Activated CD8-positive, alpha-beta T cell treated with anti-CD3 and anti-CD28 coated beads for 36 hours (primary cell): ENCODE results near the gene PRKCQ. TPM values are rescaled to one million over a fixed set of nuclear protein-coding genes. Genes with fewer than 3 reads are reported as not detected.

Source experiments
- ATAC-seq: fragments of 200-7000 bp; cut with Tn5 transposase; one replicate; pipeline ENCODE4 v1.10.0; 2021; ENCODE audit warnings: mild to moderate bottlenecking, moderate library complexity
- CTCF ChIA-PET: fragments of 350-600 bp; sonication (Branson Sonifier 250); formaldehyde crosslinking; loops from one replicate; lab custom pipeline; 2021; ENCODE audit warnings: antibody characterized with exemption; lab: Charles Lee
- POLR2A ChIA-PET: fragments of 350-600 bp; sonication (Branson Sonifier 250); formaldehyde crosslinking; loops from one replicate; lab custom pipeline; 2021; ENCODE audit warnings: antibody characterized with exemption; lab: Charles Lee
- DNase-seq: peaks from one replicate; pipeline ENCODE4 v3.0.0-alpha.2; 2020
- H3K27ac Mint-ChIP-seq: one replicate; pipeline ENCODE4 v1.8.0; 2021; ENCODE audit warnings: mild to moderate bottlenecking, mixed read lengths
- H3K27me3 Mint-ChIP-seq: one replicate; pipeline ENCODE4 v1.8.0; 2021; ENCODE audit warnings: mixed read lengths
- H3K36me3 Mint-ChIP-seq: one replicate; pipeline ENCODE4 v1.8.0; 2021; ENCODE audit warnings: low read depth, mixed read lengths
- H3K4me1 Mint-ChIP-seq: one replicate; pipeline ENCODE4 v1.8.0; 2021; ENCODE audit warnings: low read depth, mixed read lengths
- H3K4me3 Mint-ChIP-seq: one replicate; pipeline ENCODE4 v1.8.0; 2021; ENCODE audit warnings: mild to moderate bottlenecking, moderate library complexity, mixed read lengths
- H3K9me3 Mint-ChIP-seq: one replicate; pipeline ENCODE4 v1.8.0; 2021; ENCODE audit warnings: mixed read lengths
- intact Hi-C: fragments of 100-400 bp; cut with micrococcal nuclease; formaldehyde crosslinking; loops from one replicate; pipeline ENCODE4 v1.10.0; 2022
- total RNA-seq, 2 experiments: library from RNA; stranded (reverse); gene quantifications; one replicate each; pipeline ENCODE4 v1.2.3, GENCODE V29; 2021
- TF ChIP-seq, protein P1 (sequence below): fragments of 200-600 bp; IDR thresholded peaks from one replicate; pipeline ENCODE4 v1.8.0; 2022; ENCODE audit warnings: antibody characterized with exemption, mild to moderate bottlenecking

PRKCQ gene
- total RNA-seq, 2 experiments from 2014 or later: 46.3 to 47.1 TPM

DNA sequence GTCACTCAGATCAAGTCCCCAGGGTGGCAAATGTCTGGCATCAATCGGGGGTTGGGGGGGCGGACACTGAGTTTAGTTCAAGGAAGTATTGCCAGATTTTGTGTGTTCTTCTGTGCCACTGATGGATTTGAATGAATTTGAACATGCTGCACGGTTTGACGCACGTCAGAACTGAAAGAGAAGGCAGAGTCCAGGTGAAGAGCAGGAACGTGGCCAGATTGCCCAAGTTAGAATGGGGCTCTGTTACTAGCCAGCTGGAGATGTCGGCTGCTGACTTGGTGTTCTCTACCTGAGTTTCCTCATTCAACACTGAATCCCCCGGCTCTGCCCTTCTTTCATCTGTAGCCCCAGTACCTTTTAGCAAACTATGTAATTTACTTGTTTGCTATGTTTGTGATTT lies 180.2 kb downstream of the PRKCQ start:
- Mint-ChIP-seq H3K36me3 (no peaks in the 10 kb centered on the region), H3K4me3 (no peak overlapping the region), H3K4me1 (peaks cover 23% of the 10 kb centered on the region), H3K27ac (no peak overlapping the region), H3K27me3 (peaks cover 4% of the 10 kb centered on the region), H3K9me3 (no peaks in the 10 kb centered on the region)
- TF ChIP-seq, protein P1, sequence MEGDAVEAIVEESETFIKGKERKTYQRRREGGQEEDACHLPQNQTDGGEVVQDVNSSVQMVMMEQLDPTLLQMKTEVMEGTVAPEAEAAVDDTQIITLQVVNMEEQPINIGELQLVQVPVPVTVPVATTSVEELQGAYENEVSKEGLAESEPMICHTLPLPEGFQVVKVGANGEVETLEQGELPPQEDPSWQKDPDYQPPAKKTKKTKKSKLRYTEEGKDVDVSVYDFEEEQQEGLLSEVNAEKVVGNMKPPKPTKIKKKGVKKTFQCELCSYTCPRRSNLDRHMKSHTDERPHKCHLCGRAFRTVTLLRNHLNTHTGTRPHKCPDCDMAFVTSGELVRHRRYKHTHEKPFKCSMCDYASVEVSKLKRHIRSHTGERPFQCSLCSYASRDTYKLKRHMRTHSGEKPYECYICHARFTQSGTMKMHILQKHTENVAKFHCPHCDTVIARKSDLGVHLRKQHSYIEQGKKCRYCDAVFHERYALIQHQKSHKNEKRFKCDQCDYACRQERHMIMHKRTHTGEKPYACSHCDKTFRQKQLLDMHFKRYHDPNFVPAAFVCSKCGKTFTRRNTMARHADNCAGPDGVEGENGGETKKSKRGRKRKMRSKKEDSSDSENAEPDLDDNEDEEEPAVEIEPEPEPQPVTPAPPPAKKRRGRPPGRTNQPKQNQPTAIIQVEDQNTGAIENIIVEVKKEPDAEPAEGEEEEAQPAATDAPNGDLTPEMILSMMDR: no peak
- POLR2A ChIA-PET: interaction anchor here (3.9 kb wide), 1 partner anchor 52 kb away, joined by 18 read pairs; no protein-coding TSS in a partner anchor
- CTCF ChIA-PET: interaction anchor here (1.4 to 8.8 kb wide), 9 partner anchors 7 to 313 kb away, joined by 3 to 150 read pairs (median 15); partner anchors contain the start of gene PFKFB3
- ATAC-seq (no peak), DNase-seq (no peak)
- intact Hi-C loops: loop anchor here (2.0 kb wide), 2 partner anchors 195 to 291 kb away; no protein-coding TSS in a partner anchor

DNA sequence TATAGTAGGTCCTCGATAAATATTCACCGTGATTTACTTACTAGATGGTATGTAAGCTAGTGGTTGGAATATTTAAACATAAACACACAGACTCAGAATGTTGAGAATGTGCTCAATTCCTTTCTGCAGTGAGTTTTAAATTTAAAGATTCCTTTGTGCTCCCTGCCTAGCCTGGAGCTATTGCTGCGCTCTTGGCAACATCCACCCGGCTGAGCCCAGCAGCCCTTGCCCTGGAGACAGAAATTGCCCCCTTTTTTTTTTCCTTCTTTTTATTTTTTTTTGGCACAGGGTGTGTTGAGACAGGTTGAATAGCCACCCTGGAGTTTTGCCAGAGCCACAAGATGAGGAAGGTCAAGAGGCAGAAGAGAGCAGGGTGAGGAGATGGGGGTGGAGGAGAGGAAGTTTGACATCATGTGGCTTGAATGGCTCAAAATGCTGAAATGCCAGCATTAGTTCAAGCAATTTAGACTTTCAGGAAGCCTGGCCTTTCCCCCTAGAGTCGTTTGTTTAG lies 180.8 kb downstream of the PRKCQ start:
- H3K27ac Mint-ChIP-seq: no peak overlapping the region
- no peaks in the 10 kb centered on the region for H3K36me3 Mint-ChIP-seq
- DNase-seq (no peak), ATAC-seq (no peak)
- peaks cover 4% of the 10 kb centered on the region for H3K27me3 Mint-ChIP-seq
- ChIA-PET POLR2A (interaction anchor here (1.4 to 3.9 kb wide), 4 partner anchors 11 to 197 kb away, joined by 5 to 18 read pairs (median 5); partner anchors contain the start of gene PFKFB3), CTCF (interaction anchor here (0.8 to 8.8 kb wide), 10 partner anchors 10 to 291 kb away, joined by 3 to 150 read pairs (median 3); partner anchors contain the start of gene PFKFB3)
- peaks cover 23% of the 10 kb centered on the region for H3K4me1 Mint-ChIP-seq
- H3K9me3 Mint-ChIP-seq: no peaks in the 10 kb centered on the region
- intact Hi-C loops: no loop called here
- TF ChIP-seq, protein P1: no peak
- H3K4me3 Mint-ChIP-seq: no peak overlapping the region

DNA sequence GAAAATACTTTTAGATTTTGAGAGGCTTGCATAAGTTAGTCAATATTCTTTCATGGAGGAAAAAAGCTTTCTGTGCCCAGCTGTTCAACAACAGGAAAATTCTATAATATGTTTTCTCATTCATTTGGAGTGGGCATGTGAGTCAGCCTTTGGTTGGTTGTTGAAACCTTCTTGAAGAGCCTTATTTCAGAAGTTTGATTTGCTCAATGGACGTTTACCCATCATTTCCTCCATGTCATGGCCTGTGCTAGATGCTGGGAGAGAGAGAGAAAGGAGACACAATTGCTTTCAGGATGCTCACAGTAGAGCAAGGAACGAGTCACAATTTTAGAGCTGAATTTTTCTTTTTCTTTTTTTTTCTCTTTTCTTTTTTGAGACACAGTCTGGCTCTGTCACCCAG lies 181.7 kb downstream of the PRKCQ start:
- Mint-ChIP-seq H3K36me3 (no peaks in the 10 kb centered on the region), H3K27me3 (peaks cover 4% of the 10 kb centered on the region), H3K27ac (no peak overlapping the region), H3K4me3 (no peak overlapping the region), H3K4me1 (peaks cover 23% of the 10 kb centered on the region), H3K9me3 (no peaks in the 10 kb centered on the region)
- no peak for ATAC-seq
- DNase-seq: no peak
- ChIA-PET POLR2A (interaction anchor here (0.5 to 1.9 kb wide), 6 partner anchors 11 to 1037 kb away, joined by 3 to 5 read pairs (median 5); partner anchors contain the start of gene PFKFB3), CTCF (interaction anchor here (0.6 to 8.8 kb wide), 8 partner anchors 10 to 304 kb away, joined by 3 to 150 read pairs (median 4); partner anchors contain the start of gene PFKFB3)
- TF ChIP-seq, protein P1: no peak
- intact Hi-C loops: no loop called here

DNA sequence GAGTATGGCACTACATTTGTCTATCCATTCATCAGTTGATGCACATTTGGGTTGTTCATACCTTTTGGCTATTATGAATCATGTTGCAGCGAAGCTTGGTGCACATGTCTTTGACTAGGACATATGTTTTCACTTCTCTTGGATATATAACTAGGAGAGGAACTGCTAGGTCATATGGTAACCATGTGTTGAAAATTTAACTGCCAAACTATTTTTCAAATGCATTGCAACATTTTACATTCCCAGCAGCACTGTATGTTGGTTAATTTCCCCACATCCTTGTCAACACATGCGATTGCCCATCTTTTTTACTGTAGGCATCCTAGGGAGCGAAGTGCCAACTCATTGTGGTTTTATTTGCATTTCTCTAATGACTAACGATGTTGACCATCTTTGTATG lies 183.4 kb downstream of the PRKCQ start:
- intact Hi-C loops: no loop called here
- ChIA-PET CTCF (interaction anchor here (8.8 kb wide), 1 partner anchor 196 kb away, joined by 150 read pairs; the partner anchor contains the start of gene PFKFB3), POLR2A (no interaction called here)
- ATAC-seq (no peak), DNase-seq (no peak)
- Mint-ChIP-seq H3K36me3 (peaks cover 2% of the 10 kb centered on the region), H3K9me3 (no peaks in the 10 kb centered on the region), H3K4me3 (no peak overlapping the region), H3K27me3 (no peaks in the 10 kb centered on the region), H3K27ac (no peak overlapping the region), H3K4me1 (peaks cover 16% of the 10 kb centered on the region)
- TF ChIP-seq, protein P1: no peak

DNA sequence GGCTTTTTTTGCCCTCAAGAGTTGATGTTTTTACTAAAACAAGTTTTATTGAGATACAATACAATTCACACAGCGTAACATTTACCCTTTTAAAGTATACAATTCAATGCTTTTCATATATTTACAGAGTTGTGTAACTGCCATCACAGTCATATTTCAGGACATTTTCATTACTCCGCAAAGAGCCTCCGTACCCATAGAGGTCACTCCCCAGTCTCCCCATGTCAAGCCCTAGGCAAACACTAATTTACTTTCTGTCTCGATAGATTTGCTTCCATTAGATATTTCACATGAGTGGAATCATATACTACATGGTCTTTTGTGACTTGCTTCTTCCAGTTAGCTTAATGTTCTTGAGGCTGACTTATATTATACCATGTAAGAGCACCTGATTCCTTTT lies 183.8 kb downstream of the PRKCQ start:
- intact Hi-C loops: no loop called here
- ChIA-PET CTCF (interaction anchor here (8.8 kb wide), 1 partner anchor 195 kb away, joined by 150 read pairs; the partner anchor contains the start of gene PFKFB3), POLR2A (no interaction called here)
- Mint-ChIP-seq H3K27me3 (no peaks in the 10 kb centered on the region), H3K4me1 (peaks cover 14% of the 10 kb centered on the region), H3K4me3 (no peak overlapping the region), H3K27ac (no peak overlapping the region), H3K36me3 (peaks cover 3% of the 10 kb centered on the region), H3K9me3 (no peaks in the 10 kb centered on the region)
- TF ChIP-seq, protein P1: no peak
- DNase-seq (no peak), ATAC-seq (no peak)
